Right ventricle myocardium superior (tissue), 1 donor: Measurements from ENCODE around the gene UBL4A. TPM values are rescaled to one million over a fixed set of nuclear protein-coding genes. Genes with fewer than 3 reads are reported as not detected.

Experiments used
- ATAC-seq: fragments of 200-7000 bp; cut with Tn5 transposase; one replicate; pipeline ENCODE4 v1.9.1; 2020; ENCODE audit warnings: mild to moderate bottlenecking; ENCODE audit not compliant: poor library complexity
- DNase-seq: peaks from one replicate; pipeline ENCODE4 v3.0.0-alpha.2; 2020
- intact Hi-C: fragments of 100-400 bp; cut with DNase I; formaldehyde crosslinking; loops from one replicate; pipeline ENCODE4 v1.11.2; 2022
- total RNA-seq: library from RNA; stranded (reverse); fragmentation: NEBNext Ultra II Directional; extraction: Animal tissue kit (Norgen Biotek cat#: 25700); gene quantifications from one replicate; pipeline ENCODE4 v1.2.1, GENCODE V29; 2021
- donor health status: DM: no; HTN: yes; CAD: no; lungs with severe emphysema.

The UBL4A gene
- total RNA-seq, 1 donor from 2014 or later, result 54.7 TPM

GRCh38 chrX:154470914-154471568, 15.4 kb downstream of the UBL4A start:
- intact Hi-C loops, result no loop called here
- no peak for ATAC-seq
- no peak for DNase-seq

- intact Hi-C loops, result no loop called here
- DNase-seq (no peak), ATAC-seq (no peak)
Measured at GRCh38 chrX:154470434-154470833, 16.0 kb downstream of the UBL4A start.

DNA sequence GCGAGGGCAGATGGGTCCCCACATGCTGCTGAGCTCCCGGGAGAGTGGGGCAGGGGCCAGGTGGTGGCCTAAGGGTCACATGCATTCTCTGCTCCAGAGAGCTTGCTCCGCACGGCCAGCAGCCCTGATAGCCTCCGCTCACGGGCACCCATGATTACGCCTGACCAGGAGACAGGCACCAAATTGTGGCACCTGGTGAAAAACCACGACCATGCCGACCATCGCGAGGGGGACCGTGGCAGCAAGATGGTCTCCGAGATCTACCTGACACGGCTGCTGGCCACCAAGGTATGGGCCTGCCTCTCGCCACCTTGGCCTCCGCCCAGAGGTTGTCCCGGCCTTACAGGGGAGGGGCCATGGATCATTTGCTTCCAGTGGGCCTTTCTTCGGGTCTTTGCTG, 16.5 kb downstream of the UBL4A start:
- ATAC-seq, result no peak
- DNase-seq, result no peak
- intact Hi-C loops, result no loop called here

GRCh38 chrX:154469114-154469513, 17.3 kb downstream of the UBL4A start:
- intact Hi-C loops, result no loop called here
- DNase-seq (no peak), ATAC-seq (no peak)

DNA sequence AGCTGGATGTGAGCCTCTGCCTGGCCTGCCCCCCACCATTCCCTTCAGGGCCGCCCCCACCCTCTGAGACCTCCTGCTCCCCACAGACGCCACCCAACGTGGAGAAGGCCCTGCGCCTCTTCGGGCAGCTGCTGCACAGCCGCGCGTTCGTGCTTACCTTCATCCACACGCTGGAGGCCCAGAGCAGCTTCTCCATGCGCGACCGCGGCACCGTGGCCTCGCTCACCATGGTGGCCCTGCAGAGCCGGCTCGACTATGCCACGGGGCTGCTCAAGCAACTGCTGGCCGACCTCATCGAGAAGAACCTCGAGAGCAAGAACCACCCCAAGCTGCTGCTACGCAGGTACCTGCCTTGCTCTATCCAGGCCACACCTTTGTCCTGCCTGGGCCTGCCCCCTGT, 18.2 kb downstream of the UBL4A start:
- intact Hi-C loops, result no loop called here
- ATAC-seq (no peak), DNase-seq (no peak)

GRCh38 chrX:154467556-154467955, 18.9 kb downstream of the UBL4A start:
- intact Hi-C loops, result no loop called here
- ATAC-seq (no peak), DNase-seq (no peak)

- intact Hi-C loops, result no loop called here
- DNase-seq, result no peak
- no peak for ATAC-seq
Measured at GRCh38 chrX:154466907-154467306, 19.5 kb downstream of the UBL4A start.

DNA sequence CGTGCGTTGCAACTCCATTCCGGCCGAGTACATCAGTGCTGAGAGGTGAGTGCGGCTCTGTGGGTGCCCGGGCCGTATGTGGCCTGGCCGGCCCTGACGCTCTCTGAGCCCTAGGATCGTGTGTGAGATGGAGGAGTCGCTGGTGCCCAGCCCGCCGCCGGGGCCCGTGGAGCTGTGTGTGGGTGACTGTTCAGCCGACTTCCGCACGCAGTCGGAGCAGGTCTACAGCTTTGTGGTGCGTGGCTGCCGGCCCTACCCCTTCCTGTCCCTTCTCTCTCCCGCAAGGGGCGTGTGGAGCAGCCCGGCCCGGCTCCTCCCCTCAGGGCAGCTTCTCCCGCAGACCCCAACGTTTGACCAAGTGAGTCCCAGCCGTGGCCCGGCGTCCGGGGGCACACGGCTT, 20.4 kb downstream of the UBL4A start:
- DNase-seq (no peak), ATAC-seq (no peak)
- intact Hi-C loops, result no loop called here

GRCh38 chrX:154465601-154466000, 20.8 kb downstream of the UBL4A start:
- intact Hi-C loops, result no loop called here
- no peak for ATAC-seq
- no peak for DNase-seq

DNA sequence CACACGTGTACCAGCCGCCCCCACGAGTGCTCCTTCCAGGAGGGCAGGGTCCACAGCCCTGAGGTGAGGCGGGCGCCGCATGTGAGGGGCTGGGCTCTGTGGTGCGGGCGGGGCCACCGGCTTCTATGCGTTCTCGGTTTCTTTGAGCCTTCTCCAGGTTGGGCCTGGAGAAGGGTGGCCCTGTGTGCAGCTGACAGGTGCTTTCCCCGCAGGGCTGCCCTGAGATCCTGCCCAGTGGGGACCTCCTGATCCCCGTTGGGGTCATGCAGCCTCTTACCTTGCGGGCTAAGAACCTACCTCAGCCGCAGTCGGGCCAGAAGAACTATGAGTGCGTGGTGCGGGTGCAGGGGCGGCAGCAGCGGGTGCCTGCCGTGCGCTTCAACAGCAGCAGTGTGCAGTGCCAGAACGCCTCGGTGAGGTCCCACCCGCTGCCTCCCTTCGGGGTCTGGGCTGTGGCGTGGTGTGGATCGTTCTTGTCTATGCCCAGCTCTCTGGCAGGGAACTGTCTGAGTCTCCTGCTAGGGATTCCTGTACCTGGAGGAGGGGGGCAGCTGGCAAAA, 21.5 kb downstream of the UBL4A start:
- no peak for ATAC-seq
- no peak for DNase-seq
- intact Hi-C loops, result no loop called here

- ATAC-seq (no peak), DNase-seq (no peak)
- intact Hi-C loops, result no loop called here
Measured at GRCh38 chrX:154463611-154464220, 22.7 kb downstream of the UBL4A start.

- no peak for ATAC-seq
- intact Hi-C loops, result no loop called here
- no peak for DNase-seq
Measured at GRCh38 chrX:154462396-154462795, 24.0 kb downstream of the UBL4A start.

DNA sequence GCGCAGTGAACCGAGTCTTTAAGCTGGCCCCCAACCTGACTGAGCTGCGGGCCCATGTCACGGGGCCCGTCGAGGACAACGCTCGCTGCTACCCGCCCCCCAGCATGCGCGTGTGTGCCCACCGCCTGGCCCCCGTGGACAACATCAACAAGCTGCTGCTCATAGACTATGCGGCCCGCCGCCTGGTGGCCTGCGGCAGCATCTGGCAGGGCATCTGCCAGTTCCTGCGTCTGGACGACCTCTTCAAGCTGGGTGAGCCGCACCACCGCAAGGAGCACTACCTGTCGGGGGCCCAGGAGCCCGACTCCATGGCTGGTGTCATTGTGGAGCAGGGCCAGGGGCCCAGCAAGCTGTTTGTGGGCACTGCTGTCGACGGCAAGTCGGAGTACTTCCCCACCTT, 26.1 kb downstream of the UBL4A start:
- ATAC-seq (no peak), DNase-seq (no peak)
- intact Hi-C loops, result no loop called here

- ATAC-seq (no peak), DNase-seq (no peak)
- intact Hi-C loops, result loop anchor here (10.0 kb wide), 1 partner anchor 55 kb away; the partner anchor contains the start of gene DNASE1L1
Measured at GRCh38 chrX:154459832-154460231, 26.6 kb downstream of the UBL4A start.

GRCh38 chrX:154458954-154459778, 27.2 kb downstream of the UBL4A start:
- DNase-seq (peak; percentile 64), ATAC-seq (peak; percentile 85)
- intact Hi-C loops, result loop anchor here (10.0 kb wide), 1 partner anchor 54 kb away; the partner anchor contains the start of gene DNASE1L1

- intact Hi-C loops, result loop anchor here (10.0 kb wide), 1 partner anchor 54 kb away; the partner anchor contains the start of gene DNASE1L1
- peak; percentile 62 for DNase-seq
Measured at GRCh38 chrX:154458116-154458953, 28.1 kb downstream of the UBL4A start, which contains the start of gene PLXNA3. TSS of gene PLXNA3 (plus strand) at chrX:154458281. CDS start at chrX:154460184, 1,903 bp downstream.

GRCh38 chrX:154457491-154458115, 28.8 kb downstream of the UBL4A start:
- DNase-seq (peak; percentile 54), ATAC-seq (peak; percentile 50)
- intact Hi-C loops, result loop anchor here (10.0 kb wide), 1 partner anchor 53 kb away; the partner anchor contains the start of gene DNASE1L1

More at GRCh38 chrX:154458116-154458953, 28.1 kb downstream of the UBL4A start, which contains the start of gene PLXNA3:
- ATAC-seq, result peak; percentile 82

DNA sequence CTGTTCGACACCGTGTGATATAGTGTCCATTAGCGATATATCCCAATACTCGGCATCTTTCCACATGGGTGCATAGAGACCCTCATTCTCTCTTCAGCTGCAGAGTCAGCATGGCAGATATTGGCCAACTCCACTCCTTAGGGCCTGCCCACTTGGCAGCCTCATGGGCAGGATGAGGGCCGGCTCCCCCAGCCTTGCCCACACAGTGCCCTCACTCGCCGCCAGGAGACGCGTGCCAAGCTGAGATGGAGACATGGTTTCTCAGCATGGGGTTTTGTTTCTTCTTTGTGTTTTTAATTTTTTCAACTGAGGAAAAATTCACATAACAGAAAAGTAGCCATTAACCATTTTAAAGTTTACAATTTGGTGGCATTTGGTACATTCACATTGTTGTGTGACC, 33.6 kb downstream of the UBL4A start:
- intact Hi-C loops, result loop anchor here (10.0 kb wide), 1 partner anchor 48 kb away; the partner anchor contains the start of gene DNASE1L1
- no peak for ATAC-seq
- no peak for DNase-seq
